PC-9 (cell line): ENCODE data around the gene DCTN4.

ENCODE experiments used
- CTCF ChIP-seq: fragments of 200-600 bp; sonication (generic); conservative IDR thresholded peaks from 2 replicates; pipeline ENCODE4 v1.6.1; 2017; ENCODE audit warnings: mixed run types, antibody characterized with exemption, mild to moderate bottlenecking, moderate library complexity
- EZH2 ChIP-seq: fragments of 200-600 bp; sonication (generic); IDR thresholded peaks from 2 replicates; pipeline ENCODE4 v1.8.0; 2017; ENCODE audit warnings: antibody characterized with exemption, low read depth

GRCh38 chr5:150665044-150665443 lies 93.8 kb downstream of the DCTN4 start:
- TF ChIP-seq CTCF (no peak), EZH2 (no peak)
